ENCODE data around the gene PARVG.

PARVG gene

DNA sequence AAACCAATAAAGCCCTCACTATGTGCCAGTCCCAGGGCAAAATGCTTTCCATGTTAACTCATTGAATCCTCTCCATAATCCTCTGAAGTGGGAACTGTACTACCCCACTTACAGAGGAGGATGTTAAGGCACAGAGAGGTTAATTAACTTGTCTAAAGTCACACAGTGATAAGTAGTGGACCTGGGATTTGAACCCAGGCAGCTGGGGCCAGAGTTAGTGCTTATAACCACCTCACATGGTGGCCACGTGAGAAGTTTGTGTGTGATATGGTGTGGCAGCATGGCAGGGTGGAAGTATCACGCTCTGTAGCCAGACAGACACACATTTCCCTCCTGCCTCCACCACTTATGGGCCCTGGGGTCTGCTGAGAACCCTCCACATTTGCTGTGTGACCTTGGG is 16.5 kb downstream of the PARVG start:
- H3K36me3 ChIP-seq (ENCODE audit: control insufficient read depth, low read length), result no peaks in the 10 kb centered on the region
- no peaks in the 10 kb centered on the region for H3F3A ChIP-seq (ENCODE audit: control insufficient read depth, insufficient read depth)
- peaks cover 3% of the 10 kb centered on the region; the same call in 1 of the 2 replicates for H3K27me3 ChIP-seq (ENCODE audit: control insufficient read depth, low read length)
- TF ChIP-seq, protein P1, sequence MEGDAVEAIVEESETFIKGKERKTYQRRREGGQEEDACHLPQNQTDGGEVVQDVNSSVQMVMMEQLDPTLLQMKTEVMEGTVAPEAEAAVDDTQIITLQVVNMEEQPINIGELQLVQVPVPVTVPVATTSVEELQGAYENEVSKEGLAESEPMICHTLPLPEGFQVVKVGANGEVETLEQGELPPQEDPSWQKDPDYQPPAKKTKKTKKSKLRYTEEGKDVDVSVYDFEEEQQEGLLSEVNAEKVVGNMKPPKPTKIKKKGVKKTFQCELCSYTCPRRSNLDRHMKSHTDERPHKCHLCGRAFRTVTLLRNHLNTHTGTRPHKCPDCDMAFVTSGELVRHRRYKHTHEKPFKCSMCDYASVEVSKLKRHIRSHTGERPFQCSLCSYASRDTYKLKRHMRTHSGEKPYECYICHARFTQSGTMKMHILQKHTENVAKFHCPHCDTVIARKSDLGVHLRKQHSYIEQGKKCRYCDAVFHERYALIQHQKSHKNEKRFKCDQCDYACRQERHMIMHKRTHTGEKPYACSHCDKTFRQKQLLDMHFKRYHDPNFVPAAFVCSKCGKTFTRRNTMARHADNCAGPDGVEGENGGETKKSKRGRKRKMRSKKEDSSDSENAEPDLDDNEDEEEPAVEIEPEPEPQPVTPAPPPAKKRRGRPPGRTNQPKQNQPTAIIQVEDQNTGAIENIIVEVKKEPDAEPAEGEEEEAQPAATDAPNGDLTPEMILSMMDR (IDR thresholded peaks at IDR 0.05; ENCODE audit: low read depth, low read length, poor library complexity, severe bottlenecking), result no peak
- no peak for TF ChIP-seq EZH2phosphoT487 (IDR thresholded peaks at IDR 0.05; ENCODE audit: borderline replicate concordance, low read length)
- H3K79me2 ChIP-seq (ENCODE audit: control insufficient read depth, low read length), result no peaks in the 10 kb centered on the region
- no peak overlapping the region for H3K4me2 ChIP-seq (ENCODE audit: low read length)
- H4K20me1 ChIP-seq (ENCODE audit: control insufficient read depth, insufficient read depth, low read depth, low read length), result no peaks in the 10 kb centered on the region
- H3K9me2 ChIP-seq (replicated peaks; ENCODE audit: control insufficient read depth, low read length), result no peaks in the 10 kb centered on the region
- no peak overlapping the region for H3K27ac ChIP-seq (ENCODE audit: low read depth, low read length)
- H3K4me3 ChIP-seq (ENCODE audit: low read length), result no peak overlapping the region
- peaks cover 28% of the 10 kb centered on the region for H3K4me1 ChIP-seq (ENCODE audit: control insufficient read depth, low read length)
- no peaks in the 10 kb centered on the region for H3K9me3 ChIP-seq (ENCODE audit: control insufficient read depth, insufficient read depth, low read length)

DNA sequence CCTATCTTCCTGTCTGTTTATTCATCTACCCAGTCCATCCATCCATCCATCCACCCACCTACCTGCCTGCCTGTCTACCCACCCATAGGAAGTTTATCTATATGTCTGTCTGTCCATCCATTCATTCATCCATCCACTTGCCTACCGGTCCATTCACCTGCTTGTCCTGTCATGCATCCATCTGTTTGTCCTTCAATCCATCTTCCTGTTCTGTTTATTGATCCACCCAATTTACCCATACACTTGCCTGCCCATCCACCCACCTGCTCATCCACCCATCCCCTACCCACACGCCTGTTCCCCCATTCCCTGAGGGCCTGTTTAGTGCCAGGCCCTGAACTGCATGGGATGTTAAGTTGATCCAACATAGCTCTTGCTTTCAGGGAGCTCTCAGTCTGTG is 18.4 kb downstream of the PARVG start:
- Histone ChIP-seq H3K9me3 (ENCODE audit: control insufficient read depth, insufficient read depth, low read length) (no peaks in the 10 kb centered on the region), H3F3A (ENCODE audit: control insufficient read depth, insufficient read depth) (no peaks in the 10 kb centered on the region), H3K9me2 (replicated peaks; ENCODE audit: control insufficient read depth, low read length) (no peaks in the 10 kb centered on the region), H3K4me2 (ENCODE audit: low read length) (no peak overlapping the region), H3K36me3 (ENCODE audit: control insufficient read depth, low read length) (no peaks in the 10 kb centered on the region), H3K27me3 (ENCODE audit: control insufficient read depth, low read length) (peaks cover 3% of the 10 kb centered on the region; the same call in 1 of the 2 replicates), H3K4me3 (ENCODE audit: low read length) (no peak overlapping the region), H3K79me2 (ENCODE audit: control insufficient read depth, low read length) (no peaks in the 10 kb centered on the region), H4K20me1 (ENCODE audit: control insufficient read depth, insufficient read depth, low read depth, low read length) (no peaks in the 10 kb centered on the region), H3K4me1 (ENCODE audit: control insufficient read depth, low read length) (peaks cover 21% of the 10 kb centered on the region), H3K27ac (ENCODE audit: low read depth, low read length) (no peak overlapping the region)
- TF ChIP-seq EZH2phosphoT487 (IDR thresholded peaks at IDR 0.05; ENCODE audit: borderline replicate concordance, low read length), result no peak
- TF ChIP-seq, protein P1 (IDR thresholded peaks at IDR 0.05; ENCODE audit: low read depth, low read length, poor library complexity, severe bottlenecking), result no peak

- H4K20me1 ChIP-seq (ENCODE audit: control insufficient read depth, insufficient read depth, low read depth, low read length), result no peaks in the 10 kb centered on the region
- no peaks in the 10 kb centered on the region for H3K9me2 ChIP-seq (replicated peaks; ENCODE audit: control insufficient read depth, low read length)
- no peaks in the 10 kb centered on the region for H3K9me3 ChIP-seq (ENCODE audit: control insufficient read depth, insufficient read depth, low read length)
- TF ChIP-seq EZH2phosphoT487 (IDR thresholded peaks at IDR 0.05; ENCODE audit: borderline replicate concordance, low read length), result no peak
- TF ChIP-seq, protein P1 (IDR thresholded peaks at IDR 0.05; ENCODE audit: low read depth, low read length, poor library complexity, severe bottlenecking), result no peak
- no peaks in the 10 kb centered on the region for H3F3A ChIP-seq (ENCODE audit: control insufficient read depth, insufficient read depth)
- no peak overlapping the region for H3K4me3 ChIP-seq (ENCODE audit: low read length)
- no peaks in the 10 kb centered on the region; the same call in 1 of the 2 replicates for H3K27me3 ChIP-seq (ENCODE audit: control insufficient read depth, low read length)
- H3K36me3 ChIP-seq (ENCODE audit: control insufficient read depth, low read length), result no peaks in the 10 kb centered on the region
- H3K4me1 ChIP-seq (ENCODE audit: control insufficient read depth, low read length), result peaks cover 23% of the 10 kb centered on the region
- no peaks in the 10 kb centered on the region for H3K79me2 ChIP-seq (ENCODE audit: control insufficient read depth, low read length)
- H3K4me2 ChIP-seq (ENCODE audit: low read length), result no peak overlapping the region
- no peak overlapping the region for H3K27ac ChIP-seq (ENCODE audit: low read depth, low read length)
Measured at GRCh38 chr22:44199866-44200265, 19.1 kb downstream of the PARVG start.
